Motor neuron (in vitro differentiated cells): ENCODE data around the gene PCAT7. TPM values are rescaled to one million over a fixed set of nuclear protein-coding genes. Genes with fewer than 3 reads are reported as not detected.
"Not testable (repeated sequence)": the region's sequence is repeated elsewhere in the genome, so short reads cannot be mapped to it uniquely, and the experiment has no call there.

ENCODE experiments used
- ATAC-seq, 8 experiments: fragments of 200-7000 bp; cut with Tn5 transposase; replicated peaks in 6 of 8; 2 replicates each; pipeline ENCODE4 v1.8.0; 2021; ENCODE audit warnings: mild to moderate bottlenecking in 8 of 8, moderate library complexity in 8 of 8
- H3K27ac ChIP-seq, 2 donors: fragments of 250-450 bp; sonication (Bioruptor Pico); 2 replicates each; pipeline ENCODE4 v1.9.0; 2021; ENCODE audit warnings: antibody characterized with exemption in 2 of 2, mild to moderate bottlenecking in 2 of 2, moderate library complexity in 1 of 2
- H3K4me1 ChIP-seq, 2 donors: fragments of 250-450 bp; sonication (Bioruptor Pico); replicated peaks in 1 of 2; 2 replicates each; pipeline ENCODE4 v1.6.1; 2021; ENCODE audit warnings: antibody characterized with exemption in 2 of 2, mild to moderate bottlenecking in 2 of 2, moderate library complexity in 1 of 2
- H3K4me3 ChIP-seq, 5 donors: fragments of 250-450 bp; sonication (Bioruptor Pico); 2 replicates each; pipeline ENCODE4 v1.9.0; 2021; ENCODE audit warnings: antibody characterized with exemption in 5 of 5, mild to moderate bottlenecking in 5 of 5, moderate library complexity in 4 of 5
- WGBS, 10 experiments: fragments of 450-650 bp; shearing (Covaris generic); methylation state at CpG; one replicate each; pipeline ENCODE4 v1.0.0; 2022; 5-methylcytosine and 5-hydroxymethylcytosine counted together
- in situ Hi-C, 9 experiments: fragments of 400-800 bp; cut with MboI; loops; one replicate each; pipeline ENCODE4 v1.15.0; 2021; ENCODE audit warnings: low sequenced_read_pairs in 9 of 9, low pct_unique_long_range_greater_than_20kb in 2 of 9; ENCODE audit not compliant: unreplicated experiment in 9 of 9
- total RNA-seq, 8 experiments: library from RNA; unstranded; fragments of 300-600 nt; gene quantifications; 2 replicates each; pipeline versions ENCODE4 v1.2.3 to v1.2.4, GENCODE V29; 2022

Gene PCAT7
- total RNA-seq, 8 experiments from 2014 or later: 0.15 to 18.0 (median 5.3) TPM; not detected in 1

DNA sequence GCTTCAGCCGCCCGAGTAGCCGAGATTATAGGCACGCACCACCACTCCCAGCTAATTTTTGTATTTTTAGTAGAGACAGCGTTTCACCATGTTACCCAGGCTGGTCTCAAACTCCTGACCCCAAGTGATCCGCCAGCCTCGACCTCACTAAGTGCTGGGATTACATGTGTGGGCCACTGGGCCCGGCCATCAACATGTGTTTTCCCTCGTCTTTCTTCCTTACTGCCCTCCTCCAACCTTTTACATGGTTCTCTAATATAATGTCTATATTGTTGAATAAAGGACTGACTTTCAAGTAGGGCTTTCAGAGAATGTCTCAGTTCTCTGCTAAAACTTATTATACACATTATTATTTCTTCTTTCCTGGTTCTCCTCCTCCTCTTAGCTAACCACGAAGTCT is 21.3 kb upstream of the PCAT7 start:
- WGBS, 10 experiments: 25 to 100% (median 85%) methylated on average over 2 to 10 of the region's 10 CpGs; no CpG with 5 or more reads in 1 of the 10 experiments
- Histone ChIP-seq H3K4me3 (no peak overlapping the region), H3K4me1 (no peaks in the 10 kb centered on the region), H3K27ac (no peak overlapping the region)
- in situ Hi-C loops: no loop called here
- ATAC-seq: no peak

DNA sequence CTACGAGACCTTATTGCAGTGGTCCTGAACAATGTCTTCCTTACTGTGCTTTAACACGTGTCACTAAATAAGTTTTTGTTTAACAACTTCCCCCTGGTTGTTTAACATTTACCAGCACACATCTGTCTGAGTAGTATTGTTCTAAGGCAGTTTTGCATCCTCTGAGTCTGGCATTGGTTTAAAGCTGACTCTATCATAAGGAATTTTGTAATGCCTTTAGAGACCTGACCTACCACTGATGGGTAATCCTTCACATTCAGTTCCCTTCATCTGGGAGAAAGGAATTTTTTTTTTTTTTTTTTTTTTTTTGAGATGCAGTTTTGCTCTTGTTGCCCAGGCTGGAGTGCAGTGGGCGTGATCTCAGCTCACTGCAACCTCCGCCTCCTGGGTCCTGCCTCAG is 20.0 kb upstream of the PCAT7 start:
- 17 to 91% (median 56%) methylated on average over 1 to 4 of the region's 4 CpGs; no CpG with 5 or more reads in 1 of the 10 experiments for WGBS, 10 experiments
- in situ Hi-C loops: no loop called here

DNA sequence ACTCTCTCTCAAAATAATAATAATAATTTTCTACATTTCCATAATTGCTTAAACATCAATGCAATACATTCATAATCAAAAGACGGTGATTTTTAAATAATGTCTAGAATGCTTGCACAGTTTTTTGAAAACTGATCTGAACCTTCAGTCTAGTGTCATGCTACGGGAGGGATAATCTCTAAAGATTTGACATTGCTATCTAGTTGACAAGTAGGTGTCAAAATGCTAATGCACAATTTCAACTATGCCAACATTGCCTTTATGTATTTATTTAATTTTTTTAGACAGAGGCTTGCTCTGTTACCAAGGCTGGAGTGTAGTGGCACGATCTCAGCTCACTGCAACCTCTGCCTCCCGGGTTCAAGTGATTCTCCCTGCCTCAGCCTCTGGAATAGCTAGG is 16.0 kb upstream of the PCAT7 start:
- Histone ChIP-seq H3K4me1 (no peaks in the 10 kb centered on the region), H3K27ac (no peak overlapping the region), H3K4me3 (no peak overlapping the region)
- in situ Hi-C loops: no loop called here
- WGBS, 10 experiments: 21 to 100% (median 100%) methylated on average over 1 to 4 of the region's 4 CpGs; no CpG with 5 or more reads in 2 of the 10 experiments
- no peak for ATAC-seq

More for the DNA sequence above, 20.0 kb upstream of the PCAT7 start:
- no peaks in the 10 kb centered on the region for H3K4me1 ChIP-seq
- no peak for ATAC-seq
- no peak overlapping the region for H3K4me3 ChIP-seq
- H3K27ac ChIP-seq: no peak overlapping the region

DNA sequence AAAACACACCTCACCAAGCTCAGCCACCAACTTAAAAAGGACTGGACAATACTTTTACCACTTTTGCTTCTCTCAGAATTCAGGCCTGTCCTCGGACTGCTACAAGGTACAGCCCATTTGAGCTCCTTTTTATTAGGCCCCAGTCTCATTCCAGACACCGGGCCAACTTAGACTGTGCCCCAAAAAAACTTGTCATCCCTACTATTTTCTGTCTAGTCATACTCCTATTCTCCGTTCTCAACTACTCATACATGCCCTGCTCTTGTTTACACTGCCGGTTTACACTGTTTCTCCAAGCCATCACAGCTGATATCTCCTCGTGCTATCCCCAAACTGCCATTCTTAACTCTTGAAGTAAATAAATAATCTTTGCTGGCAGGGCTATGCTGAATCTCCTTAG is 10.5 kb upstream of the PCAT7 start:
- WGBS, 10 experiments: no CpG with 5 or more reads among the region's 5 CpGs
- H3K27ac ChIP-seq, ATAC-seq, in situ Hi-C loops, H3K4me3 ChIP-seq, H3K4me1 ChIP-seq: not testable (repeated sequence)

DNA sequence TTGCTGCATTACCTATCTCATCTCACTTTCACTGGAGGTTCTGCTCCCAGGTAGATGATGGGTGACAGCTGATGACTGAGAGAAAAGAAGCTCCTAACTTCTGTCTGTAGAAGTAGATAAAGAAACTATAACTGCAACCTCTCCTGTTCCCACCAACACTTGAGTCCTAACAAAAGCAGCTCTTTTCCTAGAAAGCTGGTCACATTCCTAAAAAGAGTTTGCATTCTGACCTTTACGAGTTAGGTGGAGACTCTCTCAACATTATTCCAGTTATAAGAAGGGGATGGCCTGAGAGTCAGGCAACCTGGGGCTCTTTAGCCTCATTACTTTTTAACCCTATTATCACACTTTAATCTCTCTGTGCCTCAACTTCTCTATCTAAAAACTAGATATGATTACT is 8.9 kb upstream of the PCAT7 start:
- ATAC-seq: no peak
- Histone ChIP-seq H3K4me1 (no peaks in the 10 kb centered on the region), H3K4me3 (no peak overlapping the region), H3K27ac (no peak overlapping the region)
- 0 to 71% (median 29%) methylated on average over 1 of the region's 1 CpG; no CpG with 5 or more reads in 3 of the 10 experiments for WGBS, 10 experiments
- in situ Hi-C loops: no loop called here

DNA sequence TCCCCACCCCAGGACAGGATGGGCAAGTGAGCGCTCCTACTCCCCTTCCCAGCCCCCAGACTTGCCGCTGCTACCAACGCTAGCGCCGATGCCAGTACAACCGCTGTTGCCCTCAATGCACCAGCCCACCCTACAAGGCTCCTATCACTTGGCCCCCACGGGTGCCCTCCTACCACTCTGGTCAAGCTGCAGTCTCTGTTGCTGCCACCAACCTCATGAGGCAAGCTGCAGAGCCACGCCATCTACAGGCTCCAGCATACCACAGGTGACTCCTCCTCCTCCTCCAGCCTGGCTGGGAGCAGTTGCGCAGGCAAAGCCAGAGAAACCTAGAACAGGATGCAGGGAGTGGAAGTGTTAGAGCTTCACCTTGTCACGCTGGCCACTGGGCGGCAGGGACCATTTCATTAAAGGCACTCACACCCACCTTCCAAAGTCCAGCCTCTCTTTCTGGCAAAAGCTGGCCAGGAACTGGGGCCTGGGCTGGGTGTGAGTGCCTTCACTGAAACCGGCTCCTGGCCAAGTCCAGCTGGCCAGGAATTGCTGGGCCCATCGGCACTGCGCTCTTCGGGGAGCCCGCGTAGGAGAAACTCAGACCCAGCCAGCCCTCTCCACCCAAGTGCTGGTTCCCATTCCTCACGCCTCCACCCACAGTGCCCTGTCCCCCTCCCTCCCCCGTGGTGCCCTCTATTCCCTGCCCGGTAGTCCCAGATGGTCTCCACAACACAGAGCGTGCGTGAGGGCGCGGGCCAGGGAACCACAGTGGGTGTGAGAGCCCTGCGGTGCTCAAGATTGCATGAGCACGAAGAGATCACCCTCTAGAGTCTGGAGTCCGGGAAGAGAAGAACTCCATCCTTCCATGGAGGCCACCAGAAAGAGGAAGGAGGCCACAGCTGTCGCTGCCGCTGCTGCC is 1.6 kb upstream of the PCAT7 start:
- H3K4me3 ChIP-seq: peak overlapping the region in 4 of 5 donors; percentile 38 to 74 (median 64)

DNA sequence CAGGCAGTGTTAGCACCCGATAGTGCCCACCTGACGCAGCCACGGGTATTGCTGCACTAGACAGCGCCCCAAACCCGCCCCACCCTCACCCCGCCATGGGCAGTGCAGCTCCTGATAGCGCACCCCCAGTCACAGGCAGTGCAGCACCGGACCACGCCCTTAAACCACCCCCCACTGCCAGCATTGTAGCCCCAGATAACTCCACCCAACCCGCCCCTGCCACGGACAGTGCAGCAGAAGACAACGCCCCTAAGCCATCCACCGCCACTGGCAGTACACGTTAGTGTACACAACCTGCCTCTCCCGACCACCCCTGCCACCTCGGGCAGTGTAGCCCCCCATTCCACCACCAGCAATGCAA is 825 bp upstream of the PCAT7 start:
- ATAC-seq: peak in 5 of 8 experiments; percentile 38 to 48 (median 39)
- H3K4me3 ChIP-seq: peak overlapping the region; percentile 38 to 74 (median 62)
- WGBS, 10 experiments: 58% methylated on average over 4 of the region's 16 CpGs; no CpG with 5 or more reads in 9 of the 10 experiments
- H3K4me1 ChIP-seq: no peaks in the 10 kb centered on the region
- in situ Hi-C loops: no loop called here
- H3K27ac ChIP-seq: peak overlapping the region in 1 of 2 donors; percentile 94

More for the DNA sequence above, 1.6 kb upstream of the PCAT7 start:
- Histone ChIP-seq H3K27ac (no peak overlapping the region), H3K4me1 (no peaks in the 10 kb centered on the region)
- in situ Hi-C loops: no loop called here
- ATAC-seq: no peak
- WGBS, 10 experiments: 50 to 92% (median 80%) methylated on average over 1 to 6 of the region's 29 CpGs; no CpG with 5 or more reads in 4 of the 10 experiments

DNA sequence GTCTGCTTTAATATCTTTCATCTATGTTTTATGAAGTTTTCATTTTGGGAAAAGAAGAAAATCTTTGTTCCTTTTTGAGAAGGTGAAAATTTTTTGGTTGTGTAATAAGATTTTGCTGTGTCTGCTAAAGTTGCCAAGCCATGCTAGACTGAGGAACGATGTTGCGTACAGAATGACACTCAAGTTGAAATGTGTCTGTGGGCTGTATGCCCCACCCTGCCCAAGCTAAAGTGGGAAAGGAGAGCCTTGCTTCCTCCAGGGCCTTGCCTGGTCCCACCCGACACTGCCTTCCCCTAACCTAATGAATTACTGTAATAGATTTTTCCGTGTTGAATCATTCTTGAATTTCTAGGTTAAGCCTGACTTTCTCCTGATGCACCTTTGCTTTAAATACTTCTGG is 2.5 kb downstream of the PCAT7 start:
- peak in 2 of 8 experiments; percentile 14 to 46 for ATAC-seq
- WGBS, 10 experiments: 13 to 100% (median 82%) methylated on average over 1 to 4 of the region's 4 CpGs; no CpG with 5 or more reads in 1 of the 10 experiments
- Histone ChIP-seq H3K4me1 (no peaks in the 10 kb centered on the region), H3K27ac (no peak overlapping the region), H3K4me3 (no peak overlapping the region)
- in situ Hi-C loops: no loop called here

DNA sequence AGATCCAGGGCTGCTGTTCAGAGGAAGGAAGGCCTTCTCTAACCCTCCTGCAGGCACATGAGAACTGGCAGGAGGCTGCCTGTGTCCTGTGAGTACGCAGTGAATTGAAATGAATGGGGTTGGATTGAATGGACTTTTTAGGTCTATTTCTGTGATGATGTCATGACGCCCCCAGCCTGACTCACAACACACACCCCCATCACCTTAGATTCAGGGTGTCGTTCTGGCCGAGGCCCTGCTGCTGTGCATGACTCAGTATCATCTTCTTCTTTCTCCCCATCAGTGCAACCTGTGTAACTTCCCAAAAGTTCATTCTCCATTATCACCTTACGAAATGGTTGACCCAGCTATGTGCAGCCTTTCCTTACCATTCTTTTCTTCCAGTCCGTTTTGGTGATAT is 5.4 kb downstream of the PCAT7 start:
- H3K27ac ChIP-seq: no peak overlapping the region
- no peaks in the 10 kb centered on the region for H3K4me1 ChIP-seq
- in situ Hi-C loops: no loop called here
- WGBS, 10 experiments: 29 to 95% (median 82%) methylated on average over 1 to 6 of the region's 6 CpGs; no CpG with 5 or more reads in 1 of the 10 experiments
- H3K4me3 ChIP-seq: no peak overlapping the region
- no peak for ATAC-seq

DNA sequence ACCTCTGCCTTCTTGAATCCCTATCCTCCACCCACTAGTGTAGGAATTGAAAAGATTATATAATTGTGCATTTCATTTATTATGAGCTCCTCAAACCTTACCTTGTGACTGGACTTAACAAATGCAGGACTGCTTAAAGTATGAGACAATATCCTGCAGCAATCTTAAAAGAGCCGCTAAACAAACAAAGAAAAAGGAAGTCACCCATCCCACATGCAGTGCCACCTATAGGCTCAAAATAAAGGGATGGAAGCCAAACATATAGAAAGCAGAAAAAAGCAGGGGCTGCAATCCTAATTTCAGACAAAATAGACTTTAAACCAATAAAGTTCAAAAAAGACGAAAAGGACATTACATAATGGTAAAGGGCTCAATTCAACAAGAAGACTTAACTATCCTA is 8.7 kb downstream of the PCAT7 start:
- in situ Hi-C loops: no loop called here

DNA sequence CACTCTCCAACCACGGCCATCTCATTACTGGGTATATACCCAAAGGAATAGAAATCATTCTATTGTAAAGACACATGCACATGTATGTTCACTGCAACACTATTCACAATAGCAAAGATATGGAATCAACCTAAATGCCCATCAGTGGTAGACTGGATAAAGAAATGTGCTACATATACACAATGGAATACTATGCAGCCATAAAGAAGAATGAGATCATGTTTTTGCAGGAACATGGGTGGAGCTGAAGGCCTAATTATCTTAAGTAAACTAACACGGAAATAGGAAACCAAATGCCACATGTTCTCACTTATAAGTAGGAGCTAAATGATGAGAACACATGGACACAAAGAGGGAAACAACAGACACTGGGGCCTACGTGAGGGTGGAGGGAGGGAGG is 9.4 kb downstream of the PCAT7 start:
- 0 to 100% (median 51%) methylated on average over 1 to 3 of the region's 3 CpGs; no CpG with 5 or more reads in 2 of the 10 experiments for WGBS, 10 experiments
- H3K4me3 ChIP-seq, H3K27ac ChIP-seq, in situ Hi-C loops, ATAC-seq, H3K4me1 ChIP-seq: not testable (repeated sequence)

More for the DNA sequence above, 8.7 kb downstream of the PCAT7 start:
- Histone ChIP-seq H3K4me1 (no peaks in the 10 kb centered on the region), H3K27ac (no peak overlapping the region), H3K4me3 (no peak overlapping the region)
- WGBS, 10 experiments: 0 to 94% (median 66%) methylated on average over 1 to 2 of the region's 2 CpGs; no CpG with 5 or more reads in 2 of the 10 experiments
- ATAC-seq: no peak

DNA sequence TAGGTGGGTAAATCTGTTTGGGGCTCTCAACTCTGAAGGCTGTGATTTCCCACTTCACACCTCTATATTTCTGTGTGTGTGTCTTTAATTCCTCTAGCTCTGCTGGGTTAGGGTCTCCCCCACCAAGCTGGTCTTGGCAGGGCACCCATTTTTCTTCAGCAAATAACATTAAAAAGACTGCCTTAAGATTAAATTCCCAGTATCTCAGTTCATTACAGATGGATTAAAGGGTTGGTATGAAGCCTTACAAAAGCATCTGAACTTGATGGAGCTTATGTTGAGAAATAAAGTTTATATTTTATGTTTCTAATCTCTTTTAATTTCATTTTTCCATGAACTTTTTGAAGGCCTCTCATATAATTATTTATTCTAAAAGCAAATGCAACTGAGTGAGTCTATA is 11.7 kb downstream of the PCAT7 start:
- no peak for ATAC-seq
- no peak overlapping the region for H3K4me3 ChIP-seq
- no peaks in the 10 kb centered on the region for H3K4me1 ChIP-seq
- no peak overlapping the region for H3K27ac ChIP-seq
- in situ Hi-C loops: no loop called here

DNA sequence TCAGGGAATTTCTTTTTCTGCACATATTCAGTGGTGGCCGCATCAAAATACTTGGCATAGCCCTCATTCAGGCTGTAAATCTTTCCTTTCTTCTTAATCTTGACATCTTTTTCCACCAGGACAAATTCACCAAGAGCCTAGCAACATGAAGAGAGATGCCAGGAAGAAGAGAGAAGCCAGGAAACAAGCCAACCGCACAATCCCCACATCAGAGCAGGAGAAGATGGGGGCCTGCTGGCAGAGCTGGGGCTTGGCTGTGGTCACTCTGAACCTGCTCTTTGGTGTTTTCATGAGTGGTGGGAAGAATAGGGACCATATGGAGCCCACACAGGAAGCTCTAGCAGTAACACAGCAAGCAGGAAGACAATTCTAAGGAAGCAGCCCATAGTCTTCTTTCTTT is 12.4 kb downstream of the PCAT7 start:
- ATAC-seq: no peak
- H3K4me3 ChIP-seq: no peak overlapping the region
- WGBS, 10 experiments: 62 to 89% (median 83%) methylated on average over 1 to 2 of the region's 2 CpGs; no CpG with 5 or more reads in 7 of the 10 experiments
- in situ Hi-C loops: no loop called here
- no peaks in the 10 kb centered on the region for H3K4me1 ChIP-seq
- H3K27ac ChIP-seq: no peak overlapping the region
